ENCODE results near the gene FILIP1L.

DNA sequence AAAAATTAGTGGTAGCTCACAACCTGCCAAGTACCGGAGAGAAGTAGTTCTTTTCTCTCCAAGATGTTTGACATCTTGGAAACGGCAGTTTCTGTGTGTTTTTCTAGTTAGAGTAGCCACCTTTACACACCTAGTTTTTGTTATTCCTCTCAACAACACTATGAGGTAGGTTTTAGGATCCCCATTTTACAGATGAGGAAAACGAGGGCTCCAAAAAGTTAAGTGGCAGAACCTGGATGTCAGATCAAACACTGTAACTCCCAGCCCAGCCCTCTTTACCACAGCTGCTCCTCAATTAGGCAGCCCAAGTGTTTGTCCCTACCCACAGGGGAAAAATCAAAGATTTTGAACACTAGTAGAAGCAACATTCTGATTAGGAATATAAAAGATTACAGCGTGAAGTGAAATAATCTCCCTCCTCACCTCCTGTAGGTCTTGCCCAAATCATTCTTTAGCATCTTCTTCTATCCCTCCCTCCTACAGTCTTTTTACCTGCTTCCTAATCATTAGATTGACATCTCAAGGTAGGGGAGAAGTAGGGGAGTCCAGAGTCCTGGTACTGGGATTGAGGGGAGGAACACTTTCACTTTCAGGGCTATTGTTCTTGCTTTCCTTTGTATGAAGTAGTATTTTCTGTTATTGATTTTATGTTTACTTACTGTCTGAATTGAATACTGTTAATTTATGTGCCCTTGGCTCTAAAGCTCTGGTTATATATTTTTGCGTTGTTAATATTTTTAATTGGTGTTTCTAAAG lies 154.0 kb downstream of the FILIP1L start:
- no peak for TF ChIP-seq CTCF (conservative IDR thresholded peaks at IDR 0.05; ENCODE audit: low read length)
- TF ChIP-seq EZH2phosphoT487 (IDR thresholded peaks at IDR 0.05; ENCODE audit: borderline replicate concordance), result no peak

All from Loucy (cell line).